Mesothelial cell of epicardium (in vitro differentiated cells): ENCODE results near the gene COL4A1. TPM values are rescaled to one million over a fixed set of nuclear protein-coding genes. Genes with fewer than 3 reads are reported as not detected.

ENCODE experiments used
- DNase-seq, 2 experiments: peaks; one replicate each; pipeline ENCODE4 v3.0.0; 2021; ENCODE audit warnings: low spot score in 2 of 2; ENCODE audit not compliant: unreplicated experiment in 2 of 2
- H3K27ac Mint-ChIP-seq: 2 replicates; pipeline ENCODE4 v1.8.0; 2021; ENCODE audit warnings: mixed read lengths
- H3K27me3 Mint-ChIP-seq: 2 replicates; pipeline ENCODE4 v1.8.0; 2021; ENCODE audit warnings: low read depth, mixed read lengths
- H3K36me3 Mint-ChIP-seq: 2 replicates; pipeline ENCODE4 v1.8.0; 2021; ENCODE audit warnings: mixed read lengths
- H3K4me1 Mint-ChIP-seq: 2 replicates; pipeline ENCODE4 v1.8.0; 2021; ENCODE audit warnings: mixed read lengths
- H3K4me3 Mint-ChIP-seq: 2 replicates; pipeline ENCODE4 v1.8.0; 2021; ENCODE audit warnings: mild to moderate bottlenecking, moderate library complexity, mixed read lengths
- H3K9me3 Mint-ChIP-seq: 2 replicates; pipeline ENCODE4 v1.8.0; 2021; ENCODE audit warnings: mixed read lengths
- total RNA-seq: library from RNA; stranded (reverse); gene quantifications from 3 replicates; pipeline ENCODE4 v1.2.1, GENCODE V29; 2021
- TF ChIP-seq, protein P1 (sequence below): fragments of 200-600 bp; sonication (generic); IDR thresholded peaks from one replicate; pipeline ENCODE4 v1.5.0; 2021; ENCODE audit warnings: antibody characterized with exemption; ENCODE audit not compliant: unreplicated experiment

Gene COL4A1
- total RNA-seq, 1 donor from 2014 or later: 362 TPM

DNA sequence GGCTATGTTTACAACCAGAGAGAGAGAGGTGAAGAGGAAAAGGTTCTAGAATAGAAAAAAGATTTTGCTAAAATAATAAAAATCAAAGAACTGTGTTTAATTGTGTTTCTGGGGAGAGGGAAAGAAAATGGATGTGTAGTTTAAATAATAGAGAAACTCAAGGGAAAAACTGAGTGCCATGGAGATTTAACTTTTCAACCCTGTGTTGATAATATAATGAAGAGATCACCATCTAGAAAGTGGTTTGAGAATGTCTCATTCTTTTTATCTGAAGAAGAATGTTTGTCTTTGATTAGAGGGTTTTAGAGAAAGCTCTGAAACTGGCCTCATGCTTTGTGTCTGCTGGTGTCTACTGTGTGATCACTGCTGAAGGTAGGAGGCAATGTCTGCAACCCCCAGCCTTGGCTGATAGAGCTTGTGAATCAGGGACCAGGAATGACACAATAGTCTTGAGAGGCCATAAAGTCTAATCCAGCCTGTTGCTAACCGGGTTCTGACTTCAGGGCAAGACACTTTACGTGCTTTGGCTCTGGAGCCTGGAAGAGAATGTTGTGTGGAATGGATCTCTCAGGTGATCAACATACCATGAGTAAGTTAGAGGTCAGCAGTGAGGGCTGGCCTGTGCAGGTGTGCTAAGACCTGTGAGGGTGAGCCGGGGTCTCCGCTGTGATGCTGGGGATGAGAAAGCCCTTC is 5.5 kb upstream of the COL4A1 start:
- Mint-ChIP-seq H3K27ac (peak overlapping the region; percentile 70), H3K27me3 (no peaks in the 10 kb centered on the region), H3K4me1 (peaks cover 54% of the 10 kb centered on the region), H3K4me3 (no peak overlapping the region), H3K36me3 (peaks cover 14% of the 10 kb centered on the region), H3K9me3 (no peaks in the 10 kb centered on the region)
- TF ChIP-seq, protein P1, sequence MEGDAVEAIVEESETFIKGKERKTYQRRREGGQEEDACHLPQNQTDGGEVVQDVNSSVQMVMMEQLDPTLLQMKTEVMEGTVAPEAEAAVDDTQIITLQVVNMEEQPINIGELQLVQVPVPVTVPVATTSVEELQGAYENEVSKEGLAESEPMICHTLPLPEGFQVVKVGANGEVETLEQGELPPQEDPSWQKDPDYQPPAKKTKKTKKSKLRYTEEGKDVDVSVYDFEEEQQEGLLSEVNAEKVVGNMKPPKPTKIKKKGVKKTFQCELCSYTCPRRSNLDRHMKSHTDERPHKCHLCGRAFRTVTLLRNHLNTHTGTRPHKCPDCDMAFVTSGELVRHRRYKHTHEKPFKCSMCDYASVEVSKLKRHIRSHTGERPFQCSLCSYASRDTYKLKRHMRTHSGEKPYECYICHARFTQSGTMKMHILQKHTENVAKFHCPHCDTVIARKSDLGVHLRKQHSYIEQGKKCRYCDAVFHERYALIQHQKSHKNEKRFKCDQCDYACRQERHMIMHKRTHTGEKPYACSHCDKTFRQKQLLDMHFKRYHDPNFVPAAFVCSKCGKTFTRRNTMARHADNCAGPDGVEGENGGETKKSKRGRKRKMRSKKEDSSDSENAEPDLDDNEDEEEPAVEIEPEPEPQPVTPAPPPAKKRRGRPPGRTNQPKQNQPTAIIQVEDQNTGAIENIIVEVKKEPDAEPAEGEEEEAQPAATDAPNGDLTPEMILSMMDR: no peak
- DNase-seq: no peak

DNA sequence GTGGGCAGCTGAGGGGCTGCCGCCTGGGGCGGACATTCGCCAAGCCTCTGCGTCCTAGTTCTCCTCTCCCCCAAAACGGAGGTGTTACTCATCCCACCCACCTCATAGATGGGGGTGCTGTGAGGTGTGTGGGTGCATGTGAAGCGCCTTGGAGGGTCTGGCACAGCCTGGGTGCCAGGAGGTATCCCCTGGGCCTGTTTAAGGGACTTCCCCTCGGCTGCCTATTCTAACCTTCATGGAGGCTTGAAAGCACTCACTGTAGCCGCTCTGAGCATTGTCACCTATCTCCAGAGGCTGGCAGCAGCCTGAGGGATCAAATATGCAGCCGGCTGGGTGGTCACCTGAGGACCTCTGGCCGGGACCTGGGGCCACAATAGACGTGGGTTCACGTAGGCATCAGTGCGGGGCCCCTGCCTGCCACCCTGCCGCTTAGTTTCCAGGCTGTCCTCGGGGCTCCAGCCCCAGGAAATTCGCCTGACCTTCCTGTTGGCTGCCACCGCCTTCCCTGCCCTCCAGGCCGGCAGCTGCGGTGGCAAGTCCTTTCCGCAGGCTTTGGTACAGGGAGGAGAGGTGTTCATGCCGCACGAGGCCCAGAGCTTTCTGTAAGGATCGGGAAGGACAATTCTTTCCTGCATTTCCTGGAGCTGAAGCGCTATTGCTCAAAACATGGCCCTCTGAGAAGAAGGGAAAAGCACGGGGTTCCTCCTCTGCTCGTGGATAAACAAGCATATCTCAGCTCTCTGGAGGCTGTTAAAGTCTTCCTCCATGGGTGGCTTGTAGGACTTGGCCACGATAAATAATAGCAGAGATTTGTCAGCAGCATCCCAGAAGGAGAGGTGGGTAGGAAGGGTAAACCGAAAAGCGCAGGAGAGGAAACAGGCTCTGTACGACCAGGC is 4.7 kb upstream of the COL4A1 start:
- Mint-ChIP-seq H3K27me3 (no peaks in the 10 kb centered on the region), H3K4me1 (peaks cover 54% of the 10 kb centered on the region), H3K27ac (peak overlapping the region; percentile 70), H3K4me3 (no peak overlapping the region), H3K9me3 (no peaks in the 10 kb centered on the region), H3K36me3 (peaks cover 9% of the 10 kb centered on the region)
- DNase-seq: no peak
- TF ChIP-seq, protein P1: no peak

DNA sequence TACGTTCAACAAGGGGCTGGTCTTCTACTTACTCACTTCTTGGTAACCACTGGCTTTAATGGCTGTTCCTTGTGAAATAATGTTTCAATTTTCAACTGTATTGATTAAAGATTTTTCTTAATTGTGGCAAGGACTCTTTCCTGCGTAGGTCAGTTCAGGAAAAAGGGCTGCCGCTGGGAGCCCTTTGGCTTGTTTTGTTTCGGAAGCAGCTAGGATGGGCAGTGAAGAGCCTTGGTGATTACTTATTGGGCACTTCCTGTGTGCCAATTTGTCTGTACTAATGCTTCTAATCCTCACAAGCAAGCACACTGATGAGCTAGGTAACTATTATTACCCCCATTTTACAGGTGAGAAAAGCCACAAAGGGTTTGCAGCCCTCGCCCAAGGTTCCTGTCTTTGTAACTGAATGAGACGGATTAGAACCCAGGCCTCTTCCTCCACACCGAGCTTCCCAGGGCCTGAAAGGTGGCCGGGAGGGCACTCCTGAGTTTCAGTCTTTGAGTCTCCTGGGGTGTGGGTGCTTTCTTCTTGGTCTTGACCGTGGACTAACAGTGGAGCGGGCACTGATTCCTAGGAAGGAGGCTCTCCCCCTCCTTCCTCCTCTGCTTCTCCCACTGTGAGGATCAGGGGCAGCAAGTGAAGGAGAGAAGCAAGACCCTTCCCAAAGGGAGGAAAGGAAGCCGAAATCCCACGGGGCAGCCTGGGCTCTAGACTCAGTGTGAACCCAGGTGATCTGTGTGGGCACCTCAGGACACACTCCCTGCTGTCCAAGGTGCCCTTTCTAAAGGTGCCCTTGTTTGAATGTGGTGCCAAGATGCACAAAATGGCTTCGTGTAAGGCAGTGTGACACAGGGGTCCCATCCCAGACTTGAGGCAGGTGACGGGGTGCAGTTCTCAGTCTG is 3.8 kb upstream of the COL4A1 start:
- no peak for DNase-seq
- peak overlapping the region; percentile 75 for H3K27ac Mint-ChIP-seq
- H3K4me3 Mint-ChIP-seq: no peak overlapping the region

DNA sequence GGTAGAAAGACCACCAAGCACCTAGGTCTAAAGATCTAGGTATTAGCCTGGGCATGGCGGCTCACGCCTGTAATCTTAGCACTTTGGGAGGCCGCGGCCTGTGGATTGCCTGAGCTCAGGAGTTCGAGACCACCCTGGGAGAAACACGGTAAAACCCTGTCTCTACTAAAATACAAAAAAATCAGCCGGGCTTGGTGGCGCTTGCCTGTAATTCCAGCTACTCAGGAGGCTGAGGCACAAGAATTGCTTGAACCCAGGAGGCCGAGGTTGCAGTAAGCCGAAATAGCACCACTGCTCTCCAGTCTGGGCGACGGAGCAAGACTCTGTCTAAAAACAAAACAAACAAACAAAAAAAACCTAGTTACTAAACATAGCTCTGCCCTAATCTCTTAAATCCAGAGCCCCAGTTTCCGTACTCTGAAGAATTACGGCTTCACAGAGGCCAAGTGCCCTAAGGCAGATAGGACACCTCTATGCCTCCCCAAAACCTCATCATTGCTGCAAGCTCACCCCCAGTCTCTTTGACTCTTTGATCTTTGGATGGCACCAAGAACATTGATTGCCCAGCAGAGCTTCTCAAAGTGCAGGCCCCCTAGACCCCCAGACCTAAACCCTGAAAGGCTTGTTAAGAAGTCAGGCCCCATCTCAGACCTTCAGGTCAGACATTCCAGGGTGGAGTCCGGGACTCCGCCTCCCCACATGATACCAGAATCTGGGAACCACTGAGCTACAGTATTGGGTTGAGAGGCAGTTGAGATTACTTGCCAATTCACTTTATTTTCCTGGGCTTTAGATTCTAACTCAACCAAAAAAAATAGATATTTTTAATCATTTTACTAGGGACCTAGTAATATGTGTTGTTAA is 2.9 kb upstream of the COL4A1 start:
- H3K27ac Mint-ChIP-seq: peak overlapping the region; percentile 95
- H3K9me3 Mint-ChIP-seq: no peaks in the 10 kb centered on the region
- TF ChIP-seq, protein P1: no peak
- DNase-seq: no peak
- H3K27me3 Mint-ChIP-seq: no peaks in the 10 kb centered on the region
- peaks cover 5% of the 10 kb centered on the region for H3K36me3 Mint-ChIP-seq
- H3K4me3 Mint-ChIP-seq: peak overlapping the region; percentile 91
- peaks cover 55% of the 10 kb centered on the region for H3K4me1 Mint-ChIP-seq

More for the DNA sequence above, 3.8 kb upstream of the COL4A1 start:
- TF ChIP-seq, protein P1: no peak
- peaks cover 9% of the 10 kb centered on the region for H3K36me3 Mint-ChIP-seq
- no peaks in the 10 kb centered on the region for H3K9me3 Mint-ChIP-seq
- H3K4me1 Mint-ChIP-seq: peaks cover 52% of the 10 kb centered on the region
- no peaks in the 10 kb centered on the region for H3K27me3 Mint-ChIP-seq
